Measurements from ENCODE around the gene GPX6.
A peak's percentile ranks its signal among the peaks of the same experiment; 100 is the strongest.
"Not testable (repeated sequence)": the region's sequence is repeated elsewhere in the genome, so short reads cannot be mapped to it uniquely, and the experiment has no call there.

Gene GPX6

GRCh38 chr6:28515676-28516075 is at the start of gene GPX6:
GPX6 (minus strand) TSS chr6:28515793; CDS start chr6:28515743, 50 bp downstream.
- FAIRE-seq (no peak), DNase-seq (ENCODE audit: insufficient read length, low spot score) (no peak)
- TF ChIP-seq POLR2A (IDR thresholded peaks at IDR 0.05; ENCODE audit: low read depth, low read length): no peak

GRCh38 chr6:28563430-28564095 is 48.0 kb upstream of the GPX6 start:
- DNase-seq (ENCODE audit: insufficient read length, low spot score) (no peak), FAIRE-seq (no peak)
- TF ChIP-seq POLR2A (IDR thresholded peaks at IDR 0.05; ENCODE audit: low read depth, low read length): no peak

GRCh38 chr6:28558629-28559028 is 43.0 kb upstream of the GPX6 start:
- FAIRE-seq (no peak), DNase-seq (ENCODE audit: insufficient read length, low spot score) (no peak)
- no peak for TF ChIP-seq POLR2A (IDR thresholded peaks at IDR 0.05; ENCODE audit: low read depth, low read length)

- DNase-seq (ENCODE audit: insufficient read length, low spot score): no peak
- FAIRE-seq: no peak
- no peak for TF ChIP-seq POLR2A (IDR thresholded peaks at IDR 0.05; ENCODE audit: low read depth, low read length)
These were observed 39.5 kb upstream of the GPX6 start for GRCh38 chr6:28555136-28555535.

- DNase-seq (ENCODE audit: insufficient read length, low spot score) (no peak), FAIRE-seq (no peak)
- TF ChIP-seq POLR2A (IDR thresholded peaks at IDR 0.05; ENCODE audit: low read depth, low read length): no peak
These were observed 38.6 kb upstream of the GPX6 start for GRCh38 chr6:28553986-28554881.

- no peak for TF ChIP-seq POLR2A (IDR thresholded peaks at IDR 0.05; ENCODE audit: low read depth, low read length)
- DNase-seq (ENCODE audit: insufficient read length, low spot score): no peak
- no peak for FAIRE-seq
These were observed 37.9 kb upstream of the GPX6 start for GRCh38 chr6:28553384-28553985.

- TF ChIP-seq POLR2A (IDR thresholded peaks at IDR 0.05; ENCODE audit: low read depth, low read length): no peak
- DNase-seq (ENCODE audit: insufficient read length, low spot score): no peak
- no peak for FAIRE-seq
These were observed 36.5 kb upstream of the GPX6 start for GRCh38 chr6:28551891-28552666.

GRCh38 chr6:28547003-28547402 is 31.4 kb upstream of the GPX6 start:
- DNase-seq (ENCODE audit: insufficient read length, low spot score); FAIRE-seq: not testable (repeated sequence)

- FAIRE-seq (no peak), DNase-seq (ENCODE audit: insufficient read length, low spot score) (no peak)
- no peak for TF ChIP-seq POLR2A (IDR thresholded peaks at IDR 0.05; ENCODE audit: low read depth, low read length)
These were observed 30.4 kb upstream of the GPX6 start for GRCh38 chr6:28545955-28546354.

GRCh38 chr6:28543651-28544610 is 28.3 kb upstream of the GPX6 start:
- FAIRE-seq: no peak
- DNase-seq (ENCODE audit: insufficient read length, low spot score): no peak
- no peak for TF ChIP-seq POLR2A (IDR thresholded peaks at IDR 0.05; ENCODE audit: low read depth, low read length)

GRCh38 chr6:28542440-28543296 is 27.1 kb upstream of the GPX6 start:
- DNase-seq (ENCODE audit: insufficient read length, low spot score) (peak; percentile 84), FAIRE-seq (peak; percentile 99)
- no peak for TF ChIP-seq POLR2A (IDR thresholded peaks at IDR 0.05; ENCODE audit: low read depth, low read length)

GRCh38 chr6:28541996-28542395 is 26.4 kb upstream of the GPX6 start:
- TF ChIP-seq POLR2A (IDR thresholded peaks at IDR 0.05; ENCODE audit: low read depth, low read length): no peak
- DNase-seq (ENCODE audit: insufficient read length, low spot score) (no peak), FAIRE-seq (no peak)
